Nucleus accumbens (tissue), 56 donors: ENCODE results near the gene THOC2.
"Not testable (repeated sequence)": the region's sequence is repeated elsewhere in the genome, so short reads cannot be mapped to it uniquely, and the experiment has no call there.

Experiments
- DNase-seq, 56 donors: peaks; one replicate each; lab custom pipeline; 2025; lab: John Stamatoyannopoulos, UW

Gene THOC2

GRCh38 chrX:123590842-123591486 is 141.9 kb downstream of the THOC2 start:
- DNase-seq, result no peak

DNA sequence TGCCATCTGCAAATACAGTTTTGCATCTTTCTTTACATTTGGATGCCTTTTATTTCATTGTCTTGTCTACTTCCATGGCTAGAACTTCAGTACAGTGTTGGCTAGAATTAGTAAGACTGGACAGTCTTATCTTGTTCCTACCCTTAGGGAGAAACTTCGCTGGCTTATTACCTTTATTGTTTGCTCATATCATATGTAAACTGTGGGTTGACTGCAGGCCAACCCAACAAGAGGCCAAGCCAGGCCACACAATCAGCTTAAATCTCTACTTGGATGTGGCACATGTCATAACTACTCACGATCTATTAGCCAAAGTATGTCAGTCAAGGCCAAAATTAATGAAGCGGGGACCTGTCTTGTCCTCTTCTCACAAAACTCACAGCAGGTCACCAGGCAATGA is 144.1 kb downstream of the THOC2 start:
- DNase-seq, result no peak

- DNase-seq, result no peak
Measured at GRCh38 chrX:123581586-123581985, 151.3 kb downstream of the THOC2 start.

DNA sequence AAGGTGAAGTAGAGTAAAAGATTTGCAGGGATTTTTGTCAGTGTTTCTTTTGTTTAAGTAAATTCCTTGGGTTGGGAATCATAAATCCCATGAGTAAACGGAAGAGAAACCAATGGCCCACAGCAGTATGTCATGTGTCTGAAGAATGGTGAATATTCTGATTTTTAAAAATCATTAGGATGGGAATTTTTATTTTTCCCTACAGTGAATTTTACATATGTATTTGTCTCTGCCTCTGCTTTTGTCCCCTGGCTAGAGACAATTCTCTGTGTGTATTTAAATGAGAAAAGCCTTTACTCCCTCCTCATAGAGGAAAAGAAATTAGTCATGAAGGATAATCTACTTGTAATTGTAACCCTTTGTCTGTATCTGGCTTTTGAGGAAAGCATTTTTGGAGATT is 152.1 kb downstream of the THOC2 start:
- DNase-seq, result no peak

DNA sequence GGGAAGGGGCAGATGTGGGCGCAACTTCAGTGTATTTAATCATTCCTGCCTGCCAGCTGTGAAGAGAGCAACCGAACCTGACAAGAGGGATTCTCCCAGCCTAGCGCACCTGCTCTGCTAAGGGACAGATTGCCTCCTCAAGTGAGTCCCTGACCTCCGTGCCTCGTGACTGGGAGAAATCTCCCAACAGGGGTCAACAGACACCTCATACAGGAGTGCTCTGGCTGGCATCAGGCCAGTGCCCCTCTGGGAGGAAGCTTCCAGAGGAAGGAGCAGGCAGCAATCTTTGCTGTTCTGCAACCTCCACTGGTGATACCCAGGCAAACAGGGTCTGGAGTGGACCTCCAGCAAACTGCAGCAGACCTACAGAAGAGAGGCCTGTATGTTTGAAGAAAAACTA is 158.8 kb downstream of the THOC2 start:
- not testable (repeated sequence) for DNase-seq

GRCh38 chrX:123570011-123570590 is 162.8 kb downstream of the THOC2 start:
- no peak for DNase-seq

- DNase-seq, result no peak
Measured at GRCh38 chrX:123563167-123563566, 169.7 kb downstream of the THOC2 start.

DNA sequence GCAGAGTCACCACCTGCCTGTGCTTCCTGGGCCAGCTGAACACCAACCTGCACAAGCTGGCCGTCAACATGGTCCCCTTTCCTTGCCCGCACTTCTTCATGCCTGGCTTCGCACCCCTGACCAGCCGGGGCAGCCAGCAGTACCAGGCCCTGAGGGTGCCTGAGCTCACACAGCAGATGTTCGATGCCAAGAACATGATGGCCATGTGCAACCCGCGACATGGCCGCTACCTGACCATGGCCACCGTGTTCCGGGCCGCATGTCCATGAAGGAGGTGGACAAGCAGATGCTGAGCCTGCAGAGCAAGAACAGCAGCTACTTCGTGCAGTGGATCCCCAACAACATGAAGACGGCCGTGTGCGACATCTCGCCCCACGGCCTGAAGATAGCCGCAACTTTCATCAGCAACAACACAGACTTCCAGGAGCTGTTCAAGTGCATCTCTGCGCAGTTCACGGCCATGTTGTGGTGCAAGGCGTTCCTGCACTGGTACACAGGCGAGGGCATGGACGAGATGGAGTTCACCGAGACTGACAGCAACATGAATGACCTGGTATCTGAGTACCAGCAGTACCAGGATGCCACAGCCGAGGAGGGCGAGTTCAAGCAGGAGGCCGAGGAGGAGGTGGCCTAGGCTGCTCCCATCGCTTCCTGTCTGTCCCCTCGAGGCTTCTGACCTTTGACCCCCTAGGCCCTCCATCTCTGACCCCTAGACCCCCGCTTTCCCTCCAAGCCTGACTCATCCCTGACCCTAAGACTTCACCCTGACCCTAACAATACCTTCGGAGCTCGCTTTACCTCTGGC is 170.3 kb downstream of the THOC2 start:
- no peak for DNase-seq

- no peak for DNase-seq
Measured at GRCh38 chrX:123561439-123562215, 171.2 kb downstream of the THOC2 start.

DNA sequence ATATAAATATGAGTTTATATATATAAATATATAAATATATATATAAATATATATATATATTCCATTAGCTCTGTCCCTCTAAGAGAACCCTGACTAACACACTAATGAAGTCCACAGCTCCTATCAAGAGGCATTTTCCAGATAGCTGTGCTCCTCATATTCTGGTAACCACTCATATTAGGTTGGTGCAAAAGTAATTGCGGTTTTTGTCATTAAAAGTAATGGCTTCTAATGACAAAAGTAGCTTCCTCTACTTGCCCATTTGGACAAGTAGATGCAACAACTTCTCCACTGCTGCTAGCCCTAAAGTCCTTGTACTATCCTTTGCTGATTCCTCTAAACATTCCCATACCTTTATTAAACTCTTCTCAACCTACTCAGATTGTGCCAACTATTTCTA is 182.0 kb downstream of the THOC2 start:
- no peak for DNase-seq
